Neural cell (in vitro differentiated cells): ENCODE results near the gene HOMER2. TPM values are rescaled to one million over a fixed set of nuclear protein-coding genes. Genes with fewer than 3 reads are reported as not detected.

Experiments used
- H2AFZ ChIP-seq: fragments of 200-600, 300-800 bp; sonication (generic), shearing (Covaris generic); 2 replicates; pipeline ENCODE4 v1.6.0; 2014; ENCODE audit warnings: low read depth, mild to moderate bottlenecking, antibody characterized with exemption, low read length, moderate library complexity
- H3F3A ChIP-seq: fragments of 200-600 bp; shearing (Covaris generic); 2 replicates; pipeline ENCODE4 v1.6.1; 2016; ENCODE audit warnings: mild to moderate bottlenecking, moderate library complexity, mixed read lengths, antibody characterized with exemption, low read length; ENCODE audit not compliant: insufficient read depth, poor library complexity, severe bottlenecking
- H3K27ac ChIP-seq: fragments of 200-600, 300-800 bp; sonication (generic), shearing (Covaris generic); 2 replicates; pipeline ENCODE4 v1.5.1; 2014; ENCODE audit warnings: mild to moderate bottlenecking, low read length, moderate library complexity
- H3K27me3 ChIP-seq: fragments of 300-800, 200-600 bp; sonication (generic), shearing (Covaris generic); 2 replicates; pipeline ENCODE4 v1.6.0; 2014; ENCODE audit warnings: mild to moderate bottlenecking, low read depth, low read length, moderate library complexity; ENCODE audit not compliant: insufficient read depth
- H3K36me3 ChIP-seq: fragments of 300-800, 200-600 bp; sonication (generic), shearing (Covaris generic); 2 replicates; pipeline ENCODE4 v1.5.1; 2014; ENCODE audit warnings: mild to moderate bottlenecking, antibody characterized with exemption, low read length, moderate library complexity; ENCODE audit not compliant: insufficient read depth
- H3K4me2 ChIP-seq: fragments of 300-800, 200-600 bp; sonication (generic), shearing (Covaris generic); 2 replicates; pipeline ENCODE4 v1.6.0; 2014; ENCODE audit warnings: mild to moderate bottlenecking, low read length
- H3K4me3 ChIP-seq: fragments of 300-800, 200-600 bp; sonication (generic), shearing (Covaris generic); 2 replicates; pipeline ENCODE4 v1.5.1; 2014; ENCODE audit warnings: mild to moderate bottlenecking, low read length, moderate library complexity
- H3K79me2 ChIP-seq: fragments of 200-600 bp; shearing (Covaris generic); replicated peaks from 2 replicates; pipeline ENCODE4 v1.6.0; 2014; ENCODE audit warnings: mild to moderate bottlenecking, low read length, moderate library complexity; ENCODE audit not compliant: insufficient read depth
- H3K9ac ChIP-seq: fragments of 300-800, 200-600 bp; sonication (generic), shearing (Covaris generic); 2 replicates; pipeline ENCODE4 v1.6.1; 2016; ENCODE audit warnings: mild to moderate bottlenecking, low read length, mixed read lengths
- H3K9me2 ChIP-seq: fragments of 200-600 bp; shearing (Covaris generic); 2 replicates; pipeline ENCODE4 v1.6.1; 2016; ENCODE audit warnings: mild to moderate bottlenecking, low read length, mixed read lengths; ENCODE audit not compliant: insufficient read depth
- H3K9me3 ChIP-seq: fragments of 200-600, 300-800 bp; sonication (generic), shearing (Covaris generic); 2 replicates; pipeline ENCODE4 v1.6.1; 2016; ENCODE audit warnings: mild to moderate bottlenecking, mixed run types, low read length, moderate library complexity, mixed read lengths
- H4K20me1 ChIP-seq: fragments of 200-600 bp; shearing (Covaris generic); 2 replicates; pipeline ENCODE4 v1.6.1; 2016; ENCODE audit warnings: mild to moderate bottlenecking, mixed run types; ENCODE audit not compliant: insufficient read depth
- CTCF ChIP-seq: fragments of 450-650 bp; IDR thresholded peaks from 2 replicates; pipeline ENCODE4 v1.5.1; 2014; ENCODE audit warnings: antibody characterized with exemption, mild to moderate bottlenecking, moderate library complexity; ENCODE audit not compliant: poor library complexity, severe bottlenecking
- EP300 ChIP-seq: fragments of 450-650 bp; conservative IDR thresholded peaks from 2 replicates; pipeline ENCODE4 v1.6.1; 2014; ENCODE audit warnings: antibody characterized with exemption, mild to moderate bottlenecking, moderate library complexity; ENCODE audit not compliant: poor library complexity, severe bottlenecking
- EZH2 ChIP-seq: fragments of 200-600, 300-800 bp; shearing (Covaris generic), sonication (generic); IDR thresholded peaks from 2 replicates; pipeline ENCODE4 v1.6.1; 2014; ENCODE audit warnings: antibody characterized with exemption, low read length, borderline replicate concordance, mild to moderate bottlenecking; ENCODE audit not compliant: insufficient read depth, poor library complexity, severe bottlenecking
- MXI1 ChIP-seq: fragments of 450-650 bp; conservative IDR thresholded peaks from 2 replicates; pipeline ENCODE4 v1.6.1; 2014; ENCODE audit warnings: antibody characterized with exemption, mild to moderate bottlenecking; ENCODE audit not compliant: poor library complexity, severe bottlenecking
- POLR2AphosphoS5 ChIP-seq: IDR thresholded peaks from 2 replicates; pipeline ENCODE4 v1.6.1; 2012
- RAD21 ChIP-seq: fragments of 450-650 bp; conservative IDR thresholded peaks from 2 replicates; pipeline ENCODE4 v1.6.1; 2014; ENCODE audit warnings: antibody characterized with exemption, mild to moderate bottlenecking, moderate library complexity
- REST ChIP-seq: IDR thresholded peaks from 2 replicates; pipeline ENCODE4 v1.6.1; 2012; ENCODE audit warnings: borderline replicate concordance
- SMC3 ChIP-seq: fragments of 450-650 bp; conservative IDR thresholded peaks from 2 replicates; pipeline ENCODE4 v1.6.1; 2014; ENCODE audit warnings: antibody characterized with exemption, mild to moderate bottlenecking, moderate library complexity; ENCODE audit not compliant: poor library complexity
- TAF1 ChIP-seq: IDR thresholded peaks from 2 replicates; pipeline ENCODE4 v1.6.1; 2012; ENCODE audit warnings: low read depth
- polyA plus RNA-seq: library from polyadenylated mRNA; depleted of rRNA; stranded (reverse); fragments of >200 nt; gene quantifications from 2 replicates; pipeline ENCODE4 v1.2.3, GENCODE V29; 2014

The HOMER2 gene
- polyA plus RNA-seq, 1 donor from 2014 or later, result 21.7 TPM

- no peaks in the 10 kb centered on the region for H3K9me3 ChIP-seq
- H3K9ac ChIP-seq, result no peak overlapping the region
- no peaks in the 10 kb centered on the region for H3K9me2 ChIP-seq
- no peak overlapping the region for H2AFZ ChIP-seq
- no peaks in the 10 kb centered on the region for H3K79me2 ChIP-seq
- H3K27ac ChIP-seq, result no peak overlapping the region
- no peaks in the 10 kb centered on the region for H3F3A ChIP-seq
- no peaks in the 10 kb centered on the region for H3K36me3 ChIP-seq
- no peak overlapping the region for H3K4me3 ChIP-seq
- H3K27me3 ChIP-seq, result no peaks in the 10 kb centered on the region
- no peaks in the 10 kb centered on the region for H4K20me1 ChIP-seq
- H3K4me2 ChIP-seq, result no peak overlapping the region
- TF ChIP-seq EP300 (no peak), CTCF (no peak), REST (no peak), TAF1 (no peak), EZH2 (no peak), SMC3 (no peak), POLR2AphosphoS5 (no peak), RAD21 (no peak), MXI1 (no peak)
These were observed 132.4 kb downstream of the HOMER2 start for GRCh38 chr15:82820128-82820527.

GRCh38 chr15:82812994-82813393, 139.5 kb downstream of the HOMER2 start:
- H3K79me2 ChIP-seq, result peaks cover 16% of the 10 kb centered on the region
- H3F3A ChIP-seq, result peaks cover 7% of the 10 kb centered on the region
- TF ChIP-seq RAD21, result no peak
- no peak for TF ChIP-seq SMC3
- no peak for TF ChIP-seq REST
- TF ChIP-seq EZH2, result no peak
- TF ChIP-seq POLR2AphosphoS5, result no peak
- TF ChIP-seq CTCF, result no peak
- no peak for TF ChIP-seq TAF1
- no peak for TF ChIP-seq MXI1
- no peak for TF ChIP-seq EP300
- no peak overlapping the region for H3K4me2 ChIP-seq
- H2AFZ ChIP-seq, result no peak overlapping the region
- H3K9me3 ChIP-seq, result no peaks in the 10 kb centered on the region
- H3K36me3 ChIP-seq, result no peaks in the 10 kb centered on the region
- H3K27ac ChIP-seq, result no peak overlapping the region
- no peaks in the 10 kb centered on the region for H4K20me1 ChIP-seq
- no peaks in the 10 kb centered on the region for H3K9me2 ChIP-seq
- H3K4me3 ChIP-seq, result no peak overlapping the region
- no peak overlapping the region for H3K9ac ChIP-seq
- no peaks in the 10 kb centered on the region for H3K27me3 ChIP-seq
